Uterus (tissue), 2 donors: ENCODE measurements around the gene ADCK2.

Experiments
- CTCF ChIP-seq, 4 experiments: fragments of 200-600 bp in 2 of 4; fragments of 450-650 bp in 2 of 4; sonication (generic) in 2 of 4; IDR thresholded peaks; one replicate each; pipeline ENCODE4 v1.5.1; 2016 to 2019; ENCODE audit warnings: antibody characterized with exemption in 4 of 4, mild to moderate bottlenecking in 2 of 4, moderate library complexity in 1 of 4
- POLR2A ChIP-seq, 2 donors: fragments of 450-650 bp; IDR thresholded peaks; one replicate each; pipeline ENCODE4 v1.6.1; 2016; ENCODE audit warnings: antibody characterized with exemption in 2 of 2, mild to moderate bottlenecking in 1 of 2, moderate library complexity in 1 of 2

- no peak for TF ChIP-seq CTCF (IDR thresholded peaks at IDR 0.05)
- no peak for TF ChIP-seq POLR2A (IDR thresholded peaks at IDR 0.05)
These were observed 48.8 kb upstream of the ADCK2 start for GRCh38 chr7:140623980-140624379.
